HepG2 (cell line): ENCODE data around the gene CARMIL3. TPM values are rescaled to one million over a fixed set of nuclear protein-coding genes. Genes with fewer than 3 reads are reported as not detected.

Experiments
- ATF1 ChIP-seq: IDR thresholded peaks from 2 replicates; pipeline ENCODE4 v1.6.1; 2016; ENCODE audit warnings: mild to moderate bottlenecking, control low read depth
- FOXA3 ChIP-seq: IDR thresholded peaks from 2 replicates; pipeline ENCODE4 v1.6.1; 2016; ENCODE audit warnings: missing genetic modification reagents, missing compliant biosample characterization
- MATR3 ChIP-seq: sonication (generic); formaldehyde crosslinking; IDR thresholded peaks from 2 replicates; pipeline ENCODE4 v1.4.0; 2020; ENCODE audit warnings: missing genetic modification reagents
- NFYB ChIP-seq: sonication (generic); formaldehyde crosslinking; IDR thresholded peaks from 2 replicates; pipeline ENCODE4 v1.4.0; 2020; ENCODE audit warnings: missing genetic modification reagents
- PCBP2 ChIP-seq: fragments of 200-400 bp; formaldehyde crosslinking; optimal IDR thresholded peaks from 2 replicates; pipeline ENCODE3; 2018; ENCODE audit warnings: low read length, low read depth; ENCODE audit not compliant: poor library complexity, severe bottlenecking
- RFX3 ChIP-seq: IDR thresholded peaks from 2 replicates; pipeline ENCODE4 v1.6.1; 2016; ENCODE audit warnings: missing biosample characterization, missing genetic modification reagents
- SKIL ChIP-seq: sonication (generic); formaldehyde crosslinking; IDR thresholded peaks from 2 replicates; pipeline ENCODE4 v1.8.0; 2022; ENCODE audit warnings: missing genetic modification reagents, mild to moderate bottlenecking, moderate library complexity, borderline replicate concordance
- SMAD1 ChIP-seq: sonication (generic); formaldehyde crosslinking; IDR thresholded peaks from 2 replicates; pipeline ENCODE4 v1.4.0; 2020; ENCODE audit warnings: missing genetic modification reagents, low read depth, mild to moderate bottlenecking, borderline replicate concordance
- TRIM22 ChIP-seq: fragments of 450-650 bp; IDR thresholded peaks from 2 replicates; pipeline ENCODE4 v1.6.1; 2017
- ZBTB14 ChIP-seq: sonication (generic); formaldehyde crosslinking; IDR thresholded peaks from 2 replicates; pipeline ENCODE4 v1.4.0; 2020; ENCODE audit warnings: missing genetic modification reagents
- ZNF253 ChIP-seq: sonication (generic); formaldehyde crosslinking; IDR thresholded peaks from 2 replicates; pipeline ENCODE4 v1.8.0; 2022; ENCODE audit warnings: mild to moderate bottlenecking, missing genetic modification reagents, borderline replicate concordance
- ZNF292 ChIP-seq: sonication (generic); formaldehyde crosslinking; IDR thresholded peaks from 2 replicates; pipeline ENCODE4 v1.8.1; 2022; ENCODE audit warnings: mild to moderate bottlenecking, low read depth, missing genetic modification reagents, borderline replicate concordance
- ZNF660 ChIP-seq: sonication (generic); formaldehyde crosslinking; IDR thresholded peaks from 2 replicates; pipeline ENCODE4 v1.5.1; 2020; ENCODE audit warnings: mild to moderate bottlenecking, low read depth, missing genetic modification reagents, borderline replicate concordance
- ZNF687 ChIP-seq: sonication (generic); formaldehyde crosslinking; IDR thresholded peaks from 2 replicates; pipeline ENCODE4 v1.5.1; 2020; ENCODE audit warnings: mild to moderate bottlenecking, missing genetic modification reagents, moderate library complexity
- ZNF777 ChIP-seq: sonication (generic); formaldehyde crosslinking; IDR thresholded peaks from 2 replicates; pipeline ENCODE4 v1.4.0; 2020; ENCODE audit warnings: missing genetic modification reagents
- ZNF816 ChIP-seq: sonication (generic); formaldehyde crosslinking; IDR thresholded peaks from 2 replicates; pipeline ENCODE4 v1.8.0; 2022; ENCODE audit warnings: missing genetic modification reagents, mild to moderate bottlenecking, borderline replicate concordance
- polyA plus RNA-seq, 8 experiments: library from polyadenylated mRNA; depleted of rRNA in 3 of 8; stranded (reverse) in 7 of 8; unstranded in 1 of 8; fragments of >200 nt; fragmentation: Illumina TruSeq in 4 of 8; extraction: Trizol in 4 of 8; gene quantifications; 2 replicates each; pipeline versions ENCODE4 v1.2.1 to v1.2.3, GENCODE V29; 2011 to 2016; ENCODE audit warnings: low read depth in 4 of 8, missing spikeins in 1 of 8, mixed read lengths in 1 of 8; ENCODE audit not compliant: insufficient read depth in 1 of 8
- total RNA-seq, 5 experiments: library from RNA; depleted of rRNA; stranded (reverse); fragments of >200 nt; fragmentation: Illumina TruSeq; extraction: Trizol; gene quantifications; 2 replicates each; pipeline ENCODE4 v1.2.3, GENCODE V29; 2016; ENCODE audit warnings: low read depth in 1 of 5
- TF ChIP-seq, protein P1 (sequence below): sonication (generic); formaldehyde crosslinking; IDR thresholded peaks from 2 replicates; pipeline ENCODE4; 2020; ENCODE audit warnings: missing genetic modification reagents, mild to moderate bottlenecking, borderline replicate concordance

The CARMIL3 gene
- total and polyA plus RNA-seq, 2 of the 13 experiments (the other 11 are each of a cell fraction or from before 2014, with no cell fraction given) = 0.27 to 0.55 TPM

DNA sequence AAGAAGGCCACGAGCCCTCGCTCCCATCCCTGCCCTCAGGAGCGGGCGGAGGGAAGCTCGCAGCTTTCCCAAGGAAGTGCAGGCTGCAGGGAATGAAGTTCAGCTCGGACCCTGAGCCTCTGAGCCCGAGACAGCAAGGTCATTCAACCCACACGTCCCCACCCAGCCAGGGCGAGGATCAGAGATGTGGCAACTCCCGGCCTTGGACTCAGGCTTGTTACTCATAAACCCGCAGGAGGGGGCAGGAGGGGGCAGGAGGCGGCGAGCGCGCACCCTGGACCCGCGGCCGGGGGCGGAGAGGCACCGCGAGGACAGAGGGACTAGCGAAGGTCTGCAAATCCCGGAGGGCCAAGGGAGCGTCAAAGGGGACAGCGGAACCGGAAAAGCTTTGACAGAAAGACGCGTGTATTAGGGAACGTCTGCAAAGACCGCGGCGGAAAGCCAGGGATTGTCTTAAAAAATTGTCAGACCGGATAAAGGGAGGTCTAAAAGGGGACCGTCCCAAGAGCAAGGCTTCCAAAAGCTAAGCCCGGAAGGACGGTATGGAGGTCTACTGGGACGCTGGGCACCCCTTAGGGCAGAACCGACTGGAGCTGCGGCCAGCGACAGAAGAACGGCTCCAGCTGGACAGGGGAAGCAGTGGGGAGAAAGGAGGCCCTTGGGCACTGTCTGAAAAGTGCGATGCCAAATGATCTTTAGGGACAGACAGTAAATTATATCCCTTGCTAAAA lies 62.2 kb downstream of the CARMIL3 start (continued):
- TF ChIP-seq FOXA3 (peak; percentile 95), ZNF687 (CRISPR knock-in tag) (peak; percentile 98), ZBTB14 (peak; percentile 83), NFYB (CRISPR knock-in tag) (peak; percentile 53), RFX3 (CRISPR knock-in tag) (peak; percentile 11; the same call in 1 of the 2 replicates), ZNF777 (CRISPR knock-in tag) (peak; percentile 75), SKIL (CRISPR knock-in tag) (no peak), MATR3 (CRISPR knock-in tag) (peak; percentile 90; the same call in 1 of the 2 replicates), TRIM22 (no peak), ZNF292 (CRISPR knock-in tag) (peak; percentile 99), SMAD1 (CRISPR knock-in tag) (peak; percentile 99), ZNF816 (CRISPR knock-in tag) (no peak), ZNF253 (CRISPR knock-in tag) (peak; percentile 89; the same call in 1 of the 2 replicates), ATF1 (CRISPR knock-in tag) (no peak), ZNF660 (CRISPR knock-in tag) (peak; percentile 25; the same call in 1 of the 2 replicates), PCBP2 (peak; percentile 80)
- TF ChIP-seq, protein P1, sequence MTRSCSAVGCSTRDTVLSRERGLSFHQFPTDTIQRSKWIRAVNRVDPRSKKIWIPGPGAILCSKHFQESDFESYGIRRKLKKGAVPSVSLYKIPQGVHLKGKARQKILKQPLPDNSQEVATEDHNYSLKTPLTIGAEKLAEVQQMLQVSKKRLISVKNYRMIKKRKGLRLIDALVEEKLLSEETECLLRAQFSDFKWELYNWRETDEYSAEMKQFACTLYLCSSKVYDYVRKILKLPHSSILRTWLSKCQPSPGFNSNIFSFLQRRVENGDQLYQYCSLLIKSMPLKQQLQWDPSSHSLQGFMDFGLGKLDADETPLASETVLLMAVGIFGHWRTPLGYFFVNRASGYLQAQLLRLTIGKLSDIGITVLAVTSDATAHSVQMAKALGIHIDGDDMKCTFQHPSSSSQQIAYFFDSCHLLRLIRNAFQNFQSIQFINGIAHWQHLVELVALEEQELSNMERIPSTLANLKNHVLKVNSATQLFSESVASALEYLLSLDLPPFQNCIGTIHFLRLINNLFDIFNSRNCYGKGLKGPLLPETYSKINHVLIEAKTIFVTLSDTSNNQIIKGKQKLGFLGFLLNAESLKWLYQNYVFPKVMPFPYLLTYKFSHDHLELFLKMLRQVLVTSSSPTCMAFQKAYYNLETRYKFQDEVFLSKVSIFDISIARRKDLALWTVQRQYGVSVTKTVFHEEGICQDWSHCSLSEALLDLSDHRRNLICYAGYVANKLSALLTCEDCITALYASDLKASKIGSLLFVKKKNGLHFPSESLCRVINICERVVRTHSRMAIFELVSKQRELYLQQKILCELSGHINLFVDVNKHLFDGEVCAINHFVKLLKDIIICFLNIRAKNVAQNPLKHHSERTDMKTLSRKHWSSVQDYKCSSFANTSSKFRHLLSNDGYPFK (CRISPR knock-in tag) = peak; percentile 84
